H1 (cell line): Measurements from ENCODE around the gene NBAS. TPM values are rescaled to one million over a fixed set of nuclear protein-coding genes. Genes with fewer than 3 reads are reported as not detected.

Experiments used
- CEBPB ChIP-seq: IDR thresholded peaks from 2 replicates; pipeline ENCODE4 v1.6.1; 2012; ENCODE audit warnings: low read depth, low read length
- CHD1 ChIP-seq: IDR thresholded peaks from 2 replicates; pipeline ENCODE4 v1.6.1; 2012; ENCODE audit warnings: low read depth, low read length, improper control_type of control experiment
- CHD7 ChIP-seq: fragments of 300-600 bp; sonication (generic); IDR thresholded peaks from 2 replicates; pipeline ENCODE4 v1.7.1; 2012; ENCODE audit warnings: low read length, moderate library complexity, mild to moderate bottlenecking, inconsistent platforms; ENCODE audit not compliant: insufficient replicate concordance
- SP4 ChIP-seq: IDR thresholded peaks from 2 replicates; pipeline ENCODE4 v1.6.1; 2012; ENCODE audit warnings: low read length, inconsistent platforms
- TEAD4 ChIP-seq: IDR thresholded peaks from 2 replicates; pipeline ENCODE4 v1.6.1; 2012; ENCODE audit warnings: low read depth, low read length, inconsistent platforms, mixed read lengths
- USF2 ChIP-seq: IDR thresholded peaks from 2 replicates; pipeline ENCODE4 v1.6.1; 2011; ENCODE audit warnings: low read length, improper control_type of control experiment
- polyA plus RNA-seq, 7 experiments: library from polyadenylated mRNA; depleted of rRNA in 3 of 7; stranded (reverse) in 5 of 7; unstranded in 2 of 7; fragments of >200 nt in 5 of 7; fragments of 200-250 nt in 2 of 7; gene quantifications; 1 replicate in 5 of 7; 2 replicates in 1 of 7; 4 replicates in 1 of 7; pipeline versions ENCODE4 v1.2.1 to v1.2.3, GENCODE V29; 2011 to 2013; ENCODE audit warnings: missing spikeins in 2 of 7, mixed read lengths in 2 of 7
- total RNA-seq: library from RNA; stranded (reverse); fragmentation: NEBNext Ultra II Directional; extraction: Animal tissue kit (Norgen Biotek cat#: 25700); gene quantifications from 2 replicates; pipeline ENCODE4 v1.2.1, GENCODE V29; 2021

The NBAS gene
- total and polyA plus RNA-seq, 2 of the 8 experiments (the other 6 are each of a cell fraction or from before 2014, with no cell fraction given), result 19.6 to 34.8 TPM

GRCh38 chr2:15170070-15170775 is 390.9 kb downstream of the NBAS start (continued):
- TF ChIP-seq CEBPB (no peak), SP4 (no peak), TEAD4 (no peak), USF2 (no peak), CHD1 (no peak), CHD7 (no peak)
